ENCODE data around the gene KLHDC2. TPM values are rescaled to one million over a fixed set of nuclear protein-coding genes. Genes with fewer than 3 reads are reported as not detected.

KLHDC2 gene
- total and polyA plus RNA-seq, 2 donors (not counting 3 experiments of a cell fraction or from before 2014, with no cell fraction given) = 25.2 to 29.2 TPM

DNA sequence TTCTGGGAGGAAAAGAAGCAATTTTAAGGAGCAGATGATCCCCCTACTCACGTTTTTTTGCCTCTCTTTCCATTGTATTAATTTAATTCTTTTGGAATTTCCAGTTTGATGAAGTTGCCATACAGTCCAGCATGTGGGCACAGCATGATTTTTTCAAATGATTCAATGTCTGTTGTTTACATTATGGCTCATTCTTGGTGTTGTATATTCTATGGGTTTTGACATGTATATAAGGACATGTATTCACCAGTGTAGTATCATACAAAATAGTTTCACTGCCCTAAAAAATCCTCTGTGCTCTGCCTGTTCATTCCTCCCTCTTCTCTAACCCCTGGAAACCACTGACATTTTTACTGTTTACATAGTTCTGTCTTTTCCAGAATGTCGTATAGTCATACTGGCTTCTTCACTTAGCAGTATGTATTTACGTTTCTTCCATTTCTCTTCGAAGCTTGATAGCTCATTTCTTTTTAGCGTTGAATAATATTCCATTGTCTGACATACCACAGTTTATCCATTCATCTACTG lies 13.3 kb upstream of the KLHDC2 start:
- no peak for FAIRE-seq
- BruUV-seq (replicated peaks) = no TSS peak
- intact Hi-C loops (cut with micrococcal nuclease) = no loop called here
- TF ChIP-seq, protein P1, sequence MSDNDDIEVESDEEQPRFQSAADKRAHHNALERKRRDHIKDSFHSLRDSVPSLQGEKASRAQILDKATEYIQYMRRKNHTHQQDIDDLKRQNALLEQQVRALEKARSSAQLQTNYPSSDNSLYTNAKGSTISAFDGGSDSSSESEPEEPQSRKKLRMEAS (IDR thresholded peaks at IDR 0.05; ENCODE audit: insufficient read depth, insufficient read length) = no peak
- TF ChIP-seq FOS (IDR thresholded peaks at IDR 0.05; ENCODE audit: borderline replicate concordance, insufficient read depth, low read length) (no peak), POLR2A (IDR thresholded peaks at IDR 0.05; ENCODE audit: low read depth, low read length) (no peak), POLR2AphosphoS5 (IDR thresholded peaks at IDR 0.05; ENCODE audit: insufficient read depth, low read depth, low read length) (no peak), JUN (IDR thresholded peaks at IDR 0.05; ENCODE audit: borderline replicate concordance, insufficient read depth, insufficient read length, low read depth) (no peak), GATA2 (IDR thresholded peaks at IDR 0.05; ENCODE audit: insufficient read depth, insufficient read length, low read depth, low read length) (no peak), EZH2 (IDR thresholded peaks at IDR 0.05; ENCODE audit: borderline replicate concordance, low read depth, low read length, severe bottlenecking) (no peak), MYC (IDR thresholded peaks at IDR 0.05; ENCODE audit: low read depth, low read length) (no peak)
- TF ChIP-seq, protein P2, sequence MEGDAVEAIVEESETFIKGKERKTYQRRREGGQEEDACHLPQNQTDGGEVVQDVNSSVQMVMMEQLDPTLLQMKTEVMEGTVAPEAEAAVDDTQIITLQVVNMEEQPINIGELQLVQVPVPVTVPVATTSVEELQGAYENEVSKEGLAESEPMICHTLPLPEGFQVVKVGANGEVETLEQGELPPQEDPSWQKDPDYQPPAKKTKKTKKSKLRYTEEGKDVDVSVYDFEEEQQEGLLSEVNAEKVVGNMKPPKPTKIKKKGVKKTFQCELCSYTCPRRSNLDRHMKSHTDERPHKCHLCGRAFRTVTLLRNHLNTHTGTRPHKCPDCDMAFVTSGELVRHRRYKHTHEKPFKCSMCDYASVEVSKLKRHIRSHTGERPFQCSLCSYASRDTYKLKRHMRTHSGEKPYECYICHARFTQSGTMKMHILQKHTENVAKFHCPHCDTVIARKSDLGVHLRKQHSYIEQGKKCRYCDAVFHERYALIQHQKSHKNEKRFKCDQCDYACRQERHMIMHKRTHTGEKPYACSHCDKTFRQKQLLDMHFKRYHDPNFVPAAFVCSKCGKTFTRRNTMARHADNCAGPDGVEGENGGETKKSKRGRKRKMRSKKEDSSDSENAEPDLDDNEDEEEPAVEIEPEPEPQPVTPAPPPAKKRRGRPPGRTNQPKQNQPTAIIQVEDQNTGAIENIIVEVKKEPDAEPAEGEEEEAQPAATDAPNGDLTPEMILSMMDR (IDR thresholded peaks at IDR 0.05; ENCODE audit: extremely low read depth in 1 of 2, insufficient read depth in 1 of 2, low read depth in 1 of 2, low read length in 2 of 2) = no peak
- ChIA-PET CTCF (no interaction called here), POLR2A (no interaction called here)
- Histone ChIP-seq H2AFZ (ENCODE audit: low read depth, low read length) (no peak overlapping the region), H3K9ac (replicated peaks; ENCODE audit: extremely low read depth, insufficient read depth, low read length) (no peak overlapping the region), H3K9me3 (replicated peaks; ENCODE audit: control insufficient read depth, insufficient read depth, low read length) (no peaks in the 10 kb centered on the region), H3K4me1 (ENCODE audit: control insufficient read depth, extremely low read depth, insufficient read depth, low read length) (no peaks in the 10 kb centered on the region), H3K4me3 (replicated peaks in 1 of 3; ENCODE audit: insufficient read depth in 1 of 3, low read depth in 1 of 3, low read length in 3 of 3) (no peak overlapping the region), H3K36me3 (ENCODE audit: control insufficient read depth in 2 of 2, extremely low read depth in 1 of 2, insufficient read depth in 2 of 2, low read length in 2 of 2) (no peaks in the 10 kb centered on the region), H3K79me2 (ENCODE audit: control insufficient read depth, insufficient read depth, low read length) (no peaks in the 10 kb centered on the region), H3K4me2 (ENCODE audit: insufficient read depth, low read length) (no peak overlapping the region), H3K27ac (ENCODE audit: insufficient read depth, low read depth, low read length) (no peak overlapping the region), H3K9me1 (replicated peaks; ENCODE audit: control insufficient read depth, extremely low read depth, insufficient read depth, low read length) (no peaks in the 10 kb centered on the region), H3K27me3 (ENCODE audit: control insufficient read depth in 2 of 2, insufficient read depth in 2 of 2, low read length in 2 of 2) (no peaks in the 10 kb centered on the region), H4K20me1 (replicated peaks; ENCODE audit: control insufficient read depth, extremely low read depth, insufficient read depth, low read length) (no peaks in the 10 kb centered on the region)
- no peak for DNase-seq (ENCODE audit: low read depth, low spot score)
- dilution Hi-C loops (cut with MboI; ENCODE audit: extremely low pct_ligation_motif_present, low sequenced_read_pairs) = no loop called here

All from endothelial cell of umbilical vein (primary cell).